Left lung (tissue), 10 donors: ENCODE data around the gene TNFRSF12A. TPM values are rescaled to one million over a fixed set of nuclear protein-coding genes. Genes with fewer than 3 reads are reported as not detected.
A peak's percentile ranks its signal among the peaks of the same experiment; 100 is the strongest.

Experiments
- ATAC-seq: fragments of 200-7000 bp; cut with Tn5 transposase; one replicate; pipeline ENCODE4 v1.9.1; 2020; ENCODE audit warnings: moderate library complexity
- DNase-seq, 4 donors: peaks; one replicate each; pipeline ENCODE4 v3.0.0-alpha.2; 2013 to 2020
- H3K27ac ChIP-seq, 2 donors: fragments of 200-600 bp; sonication (generic) in 1 of 2; one replicate each; pipeline versions ENCODE4 v1.5.0 to v1.8.0; 2020 to 2021
- H3K27me3 ChIP-seq, 2 donors: fragments of 200-600 bp; sonication (generic) in 1 of 2; one replicate each; pipeline versions ENCODE4 v1.5.0 to v1.8.0; 2020 to 2021
- H3K36me3 ChIP-seq, 2 donors: fragments of 200-600 bp; sonication (generic) in 1 of 2; one replicate each; pipeline versions ENCODE4 v1.5.0 to v1.8.0; 2020 to 2021
- H3K4me1 ChIP-seq, 2 donors: fragments of 200-600 bp; one replicate each; pipeline ENCODE4 v1.8.0; 2021
- H3K4me3 ChIP-seq, 2 donors: fragments of 200-600 bp; sonication (generic) in 1 of 2; one replicate each; pipeline versions ENCODE4 v1.5.0 to v1.8.0; 2020 to 2021; ENCODE audit warnings: mild to moderate bottlenecking in 1 of 2
- H3K9me3 ChIP-seq, 2 donors: fragments of 200-600 bp; sonication (generic) in 1 of 2; one replicate each; pipeline versions ENCODE4 v1.5.0 to v1.8.0; 2020 to 2021
- intact Hi-C, 2 donors: fragments of 100-400 bp; cut with DNase I; formaldehyde crosslinking; loops; one replicate each; pipeline versions ENCODE4 v1.11.2 to v1.14.2; 2022
- polyA plus RNA-seq, 6 donors: library from polyadenylated mRNA; unstranded; fragments of 120-200 nt; gene quantifications; one replicate each; pipeline ENCODE4 v1.2.1, GENCODE V29; 2013; ENCODE audit not compliant: insufficient read length in 6 of 6
- total RNA-seq, 2 donors: library from RNA; stranded (reverse); fragmentation: NEBNext Ultra II Directional; extraction: Animal tissue kit (Norgen Biotek cat#: 25700); gene quantifications; one replicate each; pipeline ENCODE4 v1.2.1, GENCODE V29; 2021
- TF ChIP-seq, protein P1 (sequence below), 2 donors: fragments of 200-600 bp; sonication (generic) in 1 of 2; IDR thresholded peaks; one replicate each; pipeline versions ENCODE4 v1.5.0 to v1.8.0; 2021; ENCODE audit warnings: antibody characterized with exemption in 2 of 2
- donor health status: DM: no; HTN: yes; CAD: no.
- donor health status: DM: no; HTN: no; CAD: no.

TNFRSF12A gene
- total and polyA plus RNA-seq, 8 donors: 2.6 to 126 (median 4.8) TPM

DNA sequence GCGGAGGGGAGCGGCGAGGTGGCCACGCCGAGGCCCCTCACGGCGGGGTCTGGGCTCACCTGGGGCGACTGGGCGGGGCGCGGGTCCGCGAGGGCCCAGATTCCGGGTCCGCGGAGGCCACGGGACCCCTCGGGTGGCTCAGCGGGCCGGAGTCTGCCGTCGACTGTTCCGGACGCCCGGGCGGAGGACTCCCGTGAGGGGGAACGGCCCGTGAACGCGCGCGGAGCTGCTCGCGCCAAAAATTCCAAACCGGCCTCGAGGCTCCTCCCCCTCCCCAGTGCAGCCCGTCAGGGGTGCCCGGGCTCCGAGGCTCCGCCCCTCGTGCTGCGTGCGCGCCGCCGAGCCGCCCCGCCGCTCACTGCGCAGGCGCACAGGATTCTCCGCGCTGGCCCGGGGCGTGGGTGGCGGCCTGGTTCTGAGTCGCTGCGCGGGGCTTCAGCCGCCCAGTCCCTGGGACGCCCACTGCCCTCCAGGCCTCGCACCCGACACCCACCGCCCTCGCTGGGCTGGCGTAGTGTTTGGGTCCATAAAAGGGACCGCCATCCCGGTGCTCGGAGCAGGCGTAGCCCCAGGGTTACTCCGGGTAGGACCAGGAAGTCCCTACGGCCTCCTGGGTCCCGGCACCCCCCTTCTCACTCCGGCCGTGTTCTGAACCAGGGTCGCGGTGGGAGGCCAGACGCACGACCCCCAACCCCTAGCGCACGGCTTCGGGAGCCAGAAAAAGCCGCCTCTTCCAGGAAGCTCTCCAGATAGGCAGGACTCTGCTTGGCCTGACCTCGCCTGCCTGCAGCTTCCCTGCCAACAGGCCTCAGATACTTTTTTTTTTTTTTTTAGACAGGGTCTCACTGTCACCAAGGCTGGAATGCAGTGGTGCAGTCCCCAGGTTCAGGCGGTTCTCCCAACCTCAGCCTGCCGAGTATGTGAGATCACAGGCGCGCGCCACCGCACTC lies 39.7 kb upstream of the TNFRSF12A start, which contains the start of gene PKMYT1:
Gene PKMYT1 (minus strand): TSS at position 220 of the 950 bp plus-strand sequence. CDS start 789 bp downstream, outside the sequence.
- intact Hi-C loops: no loop called here
- ATAC-seq: peak; percentile 92

GRCh38 chr16:2981177-2981898 lies 38.8 kb upstream of the TNFRSF12A start:
- no peak for ATAC-seq
- TF ChIP-seq, protein P1, sequence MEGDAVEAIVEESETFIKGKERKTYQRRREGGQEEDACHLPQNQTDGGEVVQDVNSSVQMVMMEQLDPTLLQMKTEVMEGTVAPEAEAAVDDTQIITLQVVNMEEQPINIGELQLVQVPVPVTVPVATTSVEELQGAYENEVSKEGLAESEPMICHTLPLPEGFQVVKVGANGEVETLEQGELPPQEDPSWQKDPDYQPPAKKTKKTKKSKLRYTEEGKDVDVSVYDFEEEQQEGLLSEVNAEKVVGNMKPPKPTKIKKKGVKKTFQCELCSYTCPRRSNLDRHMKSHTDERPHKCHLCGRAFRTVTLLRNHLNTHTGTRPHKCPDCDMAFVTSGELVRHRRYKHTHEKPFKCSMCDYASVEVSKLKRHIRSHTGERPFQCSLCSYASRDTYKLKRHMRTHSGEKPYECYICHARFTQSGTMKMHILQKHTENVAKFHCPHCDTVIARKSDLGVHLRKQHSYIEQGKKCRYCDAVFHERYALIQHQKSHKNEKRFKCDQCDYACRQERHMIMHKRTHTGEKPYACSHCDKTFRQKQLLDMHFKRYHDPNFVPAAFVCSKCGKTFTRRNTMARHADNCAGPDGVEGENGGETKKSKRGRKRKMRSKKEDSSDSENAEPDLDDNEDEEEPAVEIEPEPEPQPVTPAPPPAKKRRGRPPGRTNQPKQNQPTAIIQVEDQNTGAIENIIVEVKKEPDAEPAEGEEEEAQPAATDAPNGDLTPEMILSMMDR (IDR thresholded peaks at IDR 0.05): no peak
- Histone ChIP-seq H3K9me3 (no peaks in the 10 kb centered on the region), H3K4me1 (peaks cover 11 to 42% of the 10 kb centered on the region in 2 donors), H3K27me3 (peaks cover 0 to 4% of the 10 kb centered on the region in 2 donors), H3K36me3 (no peaks in the 10 kb centered on the region), H3K27ac (no peak overlapping the region), H3K4me3 (peak overlapping the region in 1 of 2 donors; percentile 70)
- intact Hi-C loops: no loop called here
- DNase-seq: no peak

More for the DNA sequence above, 39.7 kb upstream of the TNFRSF12A start, which contains the start of gene PKMYT1:
- DNase-seq: peak; percentile 91 to 97 (median 93)
- Histone ChIP-seq H3K27ac (peak within 1 kb of the TSS; percentile 74 to 86), H3K27me3 (no peaks in the 10 kb centered on the region), H3K4me3 (peak within 1 kb of the TSS; percentile 50 to 70), H3K4me1 (peaks cover 11 to 42% of the 10 kb centered on the region in 2 donors), H3K9me3 (no peaks in the 10 kb centered on the region), H3K36me3 (peaks cover 0 to 3% of the 10 kb centered on the region in 2 donors)
- TF ChIP-seq, protein P1 (IDR thresholded peaks at IDR 0.05): no peak

DNA sequence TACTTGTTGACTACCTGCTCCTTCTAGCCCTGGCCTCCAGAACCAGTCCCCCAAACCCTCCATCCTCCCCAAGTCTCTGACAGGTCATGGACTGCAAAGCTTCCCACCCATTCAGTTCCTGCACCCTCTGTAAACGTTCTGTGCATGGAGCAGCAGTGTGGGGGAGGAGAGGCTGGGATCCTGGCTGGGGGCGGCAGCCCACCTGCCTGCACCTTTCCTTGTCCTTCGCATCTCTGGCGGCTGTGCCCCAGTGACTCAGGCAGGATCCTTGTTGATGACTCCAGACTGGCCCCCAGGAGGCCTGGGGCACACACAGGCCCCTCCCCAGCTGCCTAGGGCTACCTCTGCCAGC lies 38.3 kb upstream of the TNFRSF12A start:
- no peak for DNase-seq
- TF ChIP-seq, protein P1 (IDR thresholded peaks at IDR 0.05): no peak
- no peak for ATAC-seq
- no peaks in the 10 kb centered on the region for H3K36me3 ChIP-seq
- H3K27ac ChIP-seq: no peak overlapping the region
- H3K27me3 ChIP-seq: peaks cover 0 to 8% of the 10 kb centered on the region in 2 donors
- H3K4me3 ChIP-seq: no peak overlapping the region
- intact Hi-C loops: no loop called here
- H3K4me1 ChIP-seq: peaks cover 11 to 42% of the 10 kb centered on the region in 2 donors
- no peaks in the 10 kb centered on the region for H3K9me3 ChIP-seq

DNA sequence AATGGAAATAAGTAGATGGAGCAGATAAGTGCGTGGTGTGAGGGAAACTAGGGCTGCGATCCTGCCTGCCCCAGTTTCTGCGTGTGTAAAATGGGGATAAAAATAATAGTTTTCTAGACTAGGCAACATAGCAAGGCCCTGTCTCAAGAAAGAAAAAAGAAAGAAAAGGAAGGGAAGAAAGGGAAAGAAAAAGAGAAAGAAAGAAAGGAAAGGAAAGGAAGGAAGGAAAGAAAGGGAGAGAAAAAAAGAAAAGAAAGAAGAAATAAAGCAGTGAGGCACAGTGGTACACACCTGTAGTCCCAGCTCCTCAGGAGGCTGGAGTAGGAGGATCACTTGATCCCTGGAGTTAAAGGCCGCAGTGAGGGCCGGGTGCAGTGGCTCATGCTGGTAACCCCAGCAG lies 37.8 kb upstream of the TNFRSF12A start:
- no peak overlapping the region for H3K4me3 ChIP-seq
- intact Hi-C loops: no loop called here
- H3K4me1 ChIP-seq: peaks cover 11 to 39% of the 10 kb centered on the region in 2 donors
- no peak for DNase-seq
- no peaks in the 10 kb centered on the region for H3K36me3 ChIP-seq
- no peak overlapping the region for H3K27ac ChIP-seq
- no peak for ATAC-seq
- peaks cover 0 to 14% of the 10 kb centered on the region in 2 donors for H3K27me3 ChIP-seq
- H3K9me3 ChIP-seq: no peaks in the 10 kb centered on the region
- TF ChIP-seq, protein P1 (IDR thresholded peaks at IDR 0.05): no peak
